SHP77 (cell line): Measurements from ENCODE around the gene TMEM114.
"Not testable (repeated sequence)": the region's sequence is repeated elsewhere in the genome, so short reads cannot be mapped to it uniquely, and the experiment has no call there.

Source experiments
- DNase-seq, 2 experiments: peaks; one replicate each; lab custom pipeline; 2025; lab: John Stamatoyannopoulos, UW

The TMEM114 gene

GRCh38 chr16:8575399-8575798, 14.9 kb downstream of the TMEM114 start:
- DNase-seq, result no peak

GRCh38 chr16:8572919-8573724, 17.2 kb downstream of the TMEM114 start:
- DNase-seq, result peak in 1 of 2 experiments; percentile 19

GRCh38 chr16:8572063-8572918, 18.0 kb downstream of the TMEM114 start:
- no peak for DNase-seq

DNA sequence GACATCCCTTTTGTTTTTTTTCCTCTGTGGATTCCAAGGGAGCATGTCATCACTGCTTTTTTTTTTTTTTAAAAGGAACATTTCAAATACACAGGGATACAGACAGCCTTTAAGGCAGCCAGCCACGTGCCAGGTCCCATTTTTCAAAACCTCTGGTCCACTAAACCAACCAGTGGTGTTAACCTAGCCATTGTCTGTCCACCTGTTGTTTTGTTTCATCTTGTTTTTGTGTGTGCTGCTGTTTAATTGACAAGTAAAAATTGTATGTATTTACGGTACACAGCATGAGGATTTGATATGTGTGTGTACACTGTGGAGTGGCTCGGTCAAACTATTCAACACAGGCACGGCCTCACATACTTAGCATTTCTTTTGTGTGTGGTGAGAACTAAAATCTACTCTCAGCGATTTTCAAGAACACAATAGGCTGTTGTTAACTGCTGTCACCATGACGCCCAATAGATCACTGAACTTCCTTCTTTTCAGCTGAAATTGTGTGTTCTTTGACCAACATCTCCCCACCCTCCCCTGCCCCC, 19.2 kb downstream of the TMEM114 start:
- DNase-seq, result no peak

- DNase-seq, result not testable (repeated sequence)
These were observed 19.9 kb downstream of the TMEM114 start for GRCh38 chr16:8570393-8570792.

- DNase-seq, result no peak
These were observed 20.5 kb downstream of the TMEM114 start for GRCh38 chr16:8569650-8570346.

DNA sequence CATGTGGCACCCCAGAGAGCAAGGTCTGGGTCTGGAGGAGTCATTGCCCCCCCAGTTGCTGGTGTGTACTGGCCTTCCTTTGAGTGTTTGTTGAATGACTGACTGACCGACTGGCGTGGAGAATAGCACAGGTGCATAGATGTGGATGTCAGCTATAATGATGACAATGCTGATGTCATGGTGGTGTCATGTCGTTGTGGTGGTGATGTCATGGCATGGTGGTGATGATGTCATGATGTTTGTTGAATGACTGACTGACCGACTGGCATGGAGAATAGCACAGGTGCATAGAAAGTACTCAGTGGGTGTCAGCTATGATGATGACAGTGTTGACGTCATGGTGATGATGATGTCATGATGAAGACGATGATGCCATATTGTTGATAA, 22.1 kb downstream of the TMEM114 start:
- DNase-seq, result no peak

DNA sequence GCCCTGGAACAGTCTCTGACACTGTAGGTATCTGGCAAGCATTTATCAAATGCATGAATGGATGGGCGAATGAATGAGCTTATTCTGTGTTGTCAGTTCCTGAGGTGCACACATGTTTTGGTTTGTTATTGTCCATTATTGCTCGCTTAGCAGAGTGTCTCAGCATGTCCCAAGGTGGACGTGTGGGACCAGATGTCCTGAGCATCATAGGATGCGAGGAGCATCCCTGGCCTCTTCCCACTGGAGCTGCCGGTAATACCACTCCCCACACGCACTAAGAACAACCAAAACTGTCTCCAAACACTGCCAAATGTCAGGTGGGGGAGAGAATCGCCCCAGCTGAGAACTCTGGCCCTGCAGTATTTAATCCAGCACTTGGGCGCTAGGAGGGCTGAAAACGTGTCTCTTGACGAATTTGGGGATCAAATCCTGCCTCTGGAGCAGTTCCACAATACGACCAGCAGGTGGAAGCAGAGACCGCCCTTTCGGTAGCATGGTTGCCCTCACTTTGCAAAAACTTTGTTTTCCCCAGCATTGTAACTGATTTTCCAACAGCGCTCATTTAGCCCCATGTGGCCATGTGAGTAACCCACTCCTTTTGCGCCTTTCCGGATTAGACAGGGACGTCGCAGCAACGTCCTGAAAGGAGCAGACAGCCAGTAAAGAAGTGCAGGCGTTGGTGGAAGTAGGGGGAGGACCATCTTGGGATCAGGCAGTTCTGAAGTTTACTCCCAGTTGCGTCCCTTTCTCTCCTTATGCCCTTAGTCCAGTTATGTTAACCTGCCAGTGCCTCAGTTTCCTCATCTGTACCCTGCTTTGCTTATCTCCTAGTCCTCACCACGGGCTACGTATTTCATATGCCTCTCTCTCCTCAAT, 22.7 kb downstream of the TMEM114 start:
- peak; percentile 85 to 88 for DNase-seq

GRCh38 chr16:8565498-8565897, 24.8 kb downstream of the TMEM114 start:
- DNase-seq, result no peak

DNA sequence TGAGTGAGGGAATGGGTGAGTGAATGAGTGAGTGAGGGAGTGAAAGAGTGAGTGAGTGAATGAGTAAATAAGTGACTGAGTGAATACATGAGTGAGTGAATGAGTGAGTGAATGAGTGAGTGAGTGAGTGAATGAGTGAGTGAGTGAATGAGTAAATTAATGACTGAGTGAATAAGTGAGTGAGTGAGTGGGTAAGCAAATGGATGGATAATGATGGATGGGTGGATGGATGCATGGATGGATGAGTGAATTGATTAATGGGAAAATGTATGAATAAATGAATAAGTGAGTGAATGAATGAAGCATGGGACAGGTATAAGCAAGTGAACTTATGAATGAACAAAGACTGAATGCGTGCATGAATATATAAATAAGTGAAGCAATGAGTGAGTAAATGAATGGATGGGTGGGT, 25.4 kb downstream of the TMEM114 start:
- no peak for DNase-seq

DNA sequence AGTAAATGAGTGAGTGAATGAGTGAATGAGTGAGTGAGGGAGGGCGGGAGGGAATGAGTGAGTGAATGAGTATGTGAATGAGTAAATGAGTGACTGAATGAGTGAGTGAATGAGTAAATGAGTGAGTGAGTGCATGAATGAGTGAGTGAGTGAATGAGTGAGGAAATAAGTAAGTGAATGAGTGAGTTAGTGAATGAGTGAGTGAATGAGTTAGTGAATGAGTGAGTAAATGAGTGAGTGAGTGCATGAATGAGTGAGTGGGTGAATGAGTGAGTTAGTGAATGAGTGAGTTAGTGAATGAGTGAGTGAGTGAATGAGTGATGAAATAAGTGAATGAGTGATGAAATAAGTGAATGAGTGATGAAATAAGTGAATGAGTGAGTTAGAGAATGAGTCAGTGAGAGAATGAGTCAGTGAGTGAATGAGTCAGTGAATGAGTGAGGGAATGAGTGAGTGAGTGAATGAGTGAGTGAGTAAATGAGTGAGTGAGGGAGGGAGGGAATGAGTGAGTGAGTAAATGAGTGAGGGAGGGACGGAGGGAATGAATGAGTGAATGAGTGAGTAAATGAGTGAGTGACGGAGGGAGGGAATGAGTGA, 26.3 kb downstream of the TMEM114 start:
- DNase-seq, result not testable (repeated sequence)

DNA sequence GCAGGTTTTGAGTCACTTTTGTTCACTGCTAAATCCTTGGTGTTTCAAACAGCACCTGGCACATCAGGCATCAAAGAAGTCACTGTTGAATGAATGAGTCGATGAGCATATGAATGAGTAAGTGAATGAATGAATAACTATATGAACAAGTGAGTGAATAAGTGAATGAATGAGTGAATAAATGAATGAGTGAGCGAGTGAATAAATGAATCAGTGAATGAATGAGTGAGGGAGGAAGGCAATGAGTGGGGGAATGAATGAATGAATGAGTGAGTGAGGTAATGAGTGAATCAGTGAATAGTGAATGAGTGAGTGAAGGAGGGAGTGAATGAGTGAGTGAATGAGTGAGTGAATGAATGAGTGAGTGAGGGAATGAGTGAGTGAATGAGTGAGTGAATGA, 28.8 kb downstream of the TMEM114 start:
- no peak for DNase-seq

DNA sequence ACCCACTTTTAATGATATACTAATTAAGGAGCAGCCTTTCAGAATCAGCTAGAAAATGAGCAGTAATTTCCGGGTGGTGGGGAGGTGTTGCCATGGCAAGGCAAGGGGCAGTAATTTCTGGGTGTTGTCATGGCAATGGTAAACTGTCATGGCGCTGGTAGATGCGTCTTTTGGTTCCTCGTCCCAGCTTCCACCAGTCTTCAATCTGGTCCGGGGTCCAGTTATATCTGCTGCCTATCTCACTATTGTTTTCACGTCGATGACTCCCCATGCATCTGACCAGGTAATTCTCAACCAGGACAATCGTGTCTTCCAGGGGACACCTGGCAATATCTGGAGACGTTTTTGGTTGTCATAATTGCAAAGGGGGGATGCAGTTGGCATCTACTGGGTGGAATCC, 34.9 kb downstream of the TMEM114 start:
- DNase-seq, result no peak

DNA sequence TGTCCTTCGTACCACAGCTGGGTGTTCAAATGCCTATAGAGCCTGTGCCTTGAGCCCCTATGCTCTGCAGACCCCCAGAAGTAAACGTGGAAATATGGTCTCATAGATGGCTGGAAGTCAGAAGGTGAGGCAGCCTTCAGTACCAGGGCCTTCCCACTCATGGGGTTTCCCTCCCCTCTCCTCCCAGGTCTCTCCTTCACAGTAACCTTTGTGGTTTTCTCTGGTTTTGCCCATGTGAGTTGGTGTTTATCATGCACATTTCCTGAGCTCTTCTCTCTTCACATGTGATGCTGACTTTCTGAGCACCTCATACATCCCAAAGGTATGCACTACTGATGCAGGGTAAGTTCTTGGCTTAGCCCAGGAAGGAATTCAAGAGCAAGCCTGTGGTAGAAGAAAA, 35.4 kb downstream of the TMEM114 start:
- no peak for DNase-seq

- DNase-seq, result no peak
These were observed 36.3 kb downstream of the TMEM114 start for GRCh38 chr16:8554022-8554421.

DNA sequence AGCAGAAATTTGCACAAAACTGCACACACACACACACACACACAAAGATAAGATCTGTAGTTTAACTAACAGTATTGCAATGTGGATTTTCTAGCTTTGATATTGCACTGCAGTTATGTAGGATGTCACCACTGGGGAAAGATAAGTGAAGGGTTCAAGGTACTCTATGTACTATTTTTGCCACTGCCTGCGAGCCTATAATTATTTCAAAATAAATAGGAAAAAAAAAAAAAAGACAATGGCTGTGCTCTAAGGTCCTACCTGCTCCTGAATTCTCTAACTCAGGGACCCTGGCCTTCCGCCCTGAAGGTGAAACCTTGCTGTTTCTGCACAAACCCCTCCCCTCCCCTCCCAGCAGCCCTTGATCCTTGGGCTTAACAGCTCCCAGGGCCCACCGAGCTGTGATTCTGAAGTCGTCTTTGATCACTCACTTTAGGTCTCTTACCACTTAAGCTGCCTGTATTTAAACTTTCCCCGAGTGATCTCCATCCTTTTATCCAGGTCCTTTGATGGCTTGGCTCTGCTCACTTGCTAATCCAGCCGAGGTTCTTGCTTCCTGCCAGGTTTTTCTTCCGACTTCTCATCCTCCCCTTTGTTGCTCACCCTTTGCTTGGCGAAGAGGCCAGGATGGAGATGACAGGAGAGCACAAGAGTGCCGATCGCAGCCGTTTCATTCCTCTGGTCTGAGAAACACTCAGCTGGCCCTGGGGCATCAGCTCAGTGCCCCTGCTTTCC, 37.7 kb downstream of the TMEM114 start:
- no peak for DNase-seq

GRCh38 chr16:8551388-8552332, 38.7 kb downstream of the TMEM114 start:
- DNase-seq, result no peak

DNA sequence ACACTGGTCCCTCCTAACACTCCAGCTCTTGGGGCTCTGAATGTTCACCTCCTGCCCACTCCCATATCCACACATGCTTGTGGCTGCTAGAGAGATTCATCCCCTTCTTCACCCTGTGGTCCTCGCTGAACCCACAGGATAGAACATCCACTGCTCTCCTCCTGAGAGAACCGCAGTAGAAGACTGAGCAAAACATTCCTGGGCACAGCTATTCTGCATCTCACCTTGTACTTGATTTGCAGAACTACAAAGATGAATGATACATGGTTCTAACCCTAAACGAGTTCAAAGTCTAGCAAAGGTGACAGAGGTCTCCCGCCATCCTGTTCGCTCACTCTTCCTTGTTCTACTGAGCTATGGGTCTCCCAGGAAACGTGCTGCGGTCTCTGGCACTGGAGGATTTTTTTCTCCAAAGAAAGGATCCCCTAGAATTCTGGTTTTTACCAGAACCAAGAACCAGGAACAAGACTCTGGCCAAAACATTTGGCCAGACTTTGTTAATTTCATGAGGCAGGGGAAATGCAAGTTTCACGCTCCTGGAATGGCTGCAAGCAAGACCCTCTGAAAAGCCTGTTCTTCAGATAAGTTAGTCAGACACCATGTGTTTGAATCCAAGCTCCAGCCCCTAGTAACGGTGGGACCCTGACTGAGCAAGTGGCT, 39.5 kb downstream of the TMEM114 start:
- DNase-seq, result no peak
